ENCODE data around the gene FGF11. TPM values are rescaled to one million over a fixed set of nuclear protein-coding genes. Genes with fewer than 3 reads are reported as not detected.

Gene FGF11
- total RNA-seq (2022; extraction: Qiagen RNA extraction; ENCODE audit: low read depth) = 0.99 to 1.4 TPM (median 1.4 TPM) in 5 replicates

DNA sequence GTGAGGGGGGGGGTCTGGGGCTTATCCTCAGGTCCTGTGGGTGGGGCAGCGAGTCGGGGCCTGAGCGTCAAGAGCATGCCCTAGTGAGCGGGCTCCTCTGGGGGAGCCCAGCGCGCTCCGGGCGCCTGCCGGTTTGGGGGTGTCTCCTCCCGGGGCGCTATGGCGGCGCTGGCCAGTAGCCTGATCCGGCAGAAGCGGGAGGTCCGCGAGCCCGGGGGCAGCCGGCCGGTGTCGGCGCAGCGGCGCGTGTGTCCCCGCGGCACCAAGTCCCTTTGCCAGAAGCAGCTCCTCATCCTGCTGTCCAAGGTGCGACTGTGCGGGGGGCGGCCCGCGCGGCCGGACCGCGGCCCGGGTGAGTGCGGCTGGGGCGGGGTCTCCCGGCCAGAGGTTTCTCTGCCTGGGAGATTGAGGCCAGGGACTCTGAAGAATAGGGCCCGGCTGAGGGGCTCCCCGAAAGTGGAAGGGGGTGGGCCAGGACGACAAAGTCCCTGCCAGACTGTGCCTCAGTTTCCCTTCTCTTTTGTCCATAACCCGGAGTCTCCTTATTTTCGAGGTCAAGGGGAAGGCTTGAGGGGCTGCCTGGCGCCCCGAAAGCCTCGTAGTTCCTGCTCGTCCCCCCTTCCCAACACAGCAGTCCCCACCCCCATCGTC lies at the start of gene FGF11:
Gene FGF11 (plus strand): TSS at position 51 of the 651 bp plus-strand sequence. CDS start 109 bp downstream, at position 160.

DNA sequence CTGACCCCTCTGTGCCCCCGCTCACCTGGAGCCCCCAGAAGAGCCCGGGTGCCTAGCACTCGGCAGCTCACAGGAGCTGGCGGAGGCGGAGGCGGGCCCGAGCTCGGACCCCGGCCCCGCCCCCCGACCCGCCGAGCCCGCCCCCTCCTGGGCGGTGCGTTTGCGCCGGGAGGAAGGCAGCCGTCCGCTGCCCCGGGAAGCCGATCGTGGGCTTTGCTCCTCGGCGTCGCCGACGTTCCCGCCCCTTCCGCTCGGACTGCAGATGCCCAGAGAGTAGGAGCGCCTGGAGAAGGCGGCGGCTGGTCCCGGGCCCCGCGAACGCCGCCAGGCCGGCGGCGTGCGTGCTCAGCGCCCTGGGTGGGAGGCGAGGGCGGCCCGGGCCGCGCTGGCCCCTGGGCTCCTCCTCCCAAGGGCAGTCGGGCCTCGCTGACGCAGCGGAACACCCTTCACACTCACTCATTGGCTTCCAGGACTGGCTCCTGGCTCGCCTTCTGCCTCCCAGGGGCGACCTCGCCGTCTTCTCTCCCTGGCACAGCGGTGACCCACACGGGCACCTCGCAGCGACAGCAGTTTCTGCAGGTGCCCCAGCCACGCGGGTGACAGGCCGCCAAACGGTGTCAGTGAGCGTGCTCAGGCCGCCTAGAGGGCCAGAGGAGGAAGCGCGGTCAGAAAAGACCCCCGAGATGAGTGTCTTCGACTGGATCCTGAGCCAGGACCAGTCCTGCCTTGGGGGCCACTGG lies 44.7 kb upstream of the FGF11 start, which contains the start of gene PLSCR3:
Gene PLSCR3 (minus strand): TSS at position 74 of the 740 bp plus-strand sequence. CDS start 415 bp downstream, outside the sequence.

DNA sequence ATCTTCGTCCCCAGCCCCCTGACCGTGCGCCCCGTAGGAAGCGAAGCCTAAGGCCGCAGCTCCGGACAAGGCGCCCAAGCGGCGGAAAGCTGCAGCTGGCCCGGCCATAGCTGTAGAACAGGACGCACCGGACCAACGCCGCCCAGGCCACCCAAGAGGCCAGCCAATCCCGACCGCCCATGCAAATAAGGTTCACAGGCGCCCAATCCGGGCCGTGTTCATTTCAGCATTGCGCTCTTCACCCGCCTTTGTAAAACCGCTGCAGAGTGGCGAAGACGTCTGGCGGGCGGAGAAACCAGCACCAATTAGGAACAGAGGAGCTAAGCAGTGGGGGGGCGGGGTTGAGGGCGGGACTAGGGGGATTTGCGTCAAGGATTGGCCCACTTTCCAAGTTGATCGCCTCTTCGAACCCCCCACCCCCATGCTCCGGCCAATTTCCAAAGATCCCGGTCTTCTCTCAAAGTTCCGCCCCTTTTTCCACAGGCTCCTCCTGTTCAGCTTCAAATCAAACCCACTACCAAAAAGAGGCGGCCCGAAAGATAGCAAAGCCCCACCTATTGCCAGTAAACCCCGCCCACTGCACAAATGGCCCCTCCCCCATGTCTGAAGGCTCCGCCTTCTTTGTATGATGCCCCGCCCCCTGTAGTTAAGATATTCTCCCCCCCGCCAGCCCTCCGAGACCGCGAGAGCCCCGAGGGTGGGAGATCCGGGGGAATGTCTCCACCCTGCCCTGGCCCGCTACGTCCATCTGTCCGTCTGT lies 35.2 kb upstream of the FGF11 start, which contains the start of gene TMEM256:
Gene TMEM256 (minus strand): TSS at position 121 of the 760 bp plus-strand sequence. CDS start 13 bp downstream, at position 108.

DNA sequence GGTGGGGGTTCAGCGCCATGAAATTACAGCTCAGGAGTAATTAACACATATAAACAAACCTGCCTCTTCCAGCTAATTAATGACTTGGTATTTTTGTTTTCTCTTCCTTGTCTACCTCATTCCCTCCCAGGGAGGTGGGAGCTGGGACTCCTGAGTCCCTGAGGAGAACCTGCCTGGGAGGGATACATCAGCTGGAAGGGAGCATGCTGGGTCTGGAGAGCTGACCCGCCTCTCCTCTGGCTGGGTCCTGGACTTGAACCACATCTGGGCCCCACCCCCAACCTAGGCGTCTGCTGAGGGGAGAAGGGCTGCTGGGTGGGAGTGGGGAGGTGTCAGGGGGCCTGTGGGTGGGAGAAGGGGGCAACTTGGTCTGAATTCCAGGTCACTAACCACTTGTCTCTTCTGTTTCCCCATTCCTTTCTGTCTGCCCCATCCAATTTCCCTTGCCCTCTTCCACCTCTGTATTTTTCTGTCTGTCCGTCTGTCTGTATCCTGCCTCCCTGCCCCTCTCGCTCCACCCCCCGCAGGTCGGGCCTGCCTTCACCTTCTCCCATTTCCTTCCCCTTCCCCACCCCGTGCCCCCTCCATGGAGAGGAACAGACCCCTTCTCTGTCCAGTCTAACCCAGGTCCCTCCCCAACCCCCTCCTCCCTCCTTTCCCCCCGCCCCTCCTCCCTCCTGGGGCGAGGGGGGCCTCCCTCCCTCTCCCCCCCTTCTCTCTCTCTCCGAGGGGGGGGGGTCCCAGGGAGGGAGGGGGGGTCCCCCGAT lies 31.6 kb upstream of the FGF11 start, which contains the start of gene NLGN2:
Gene NLGN2 (plus strand): TSS at position 361 of the 767 bp plus-strand sequence. CDS start 411 bp downstream, outside the sequence.

GRCh38 chr17:7419819-7420610 lies 19.3 kb upstream of the FGF11 start, which contains the start of gene SPEM1:
Gene SPEM1, plus strand, starts transcription at chr17:7420324. Its CDS starts 61 bp downstream, at chr17:7420385.

DNA sequence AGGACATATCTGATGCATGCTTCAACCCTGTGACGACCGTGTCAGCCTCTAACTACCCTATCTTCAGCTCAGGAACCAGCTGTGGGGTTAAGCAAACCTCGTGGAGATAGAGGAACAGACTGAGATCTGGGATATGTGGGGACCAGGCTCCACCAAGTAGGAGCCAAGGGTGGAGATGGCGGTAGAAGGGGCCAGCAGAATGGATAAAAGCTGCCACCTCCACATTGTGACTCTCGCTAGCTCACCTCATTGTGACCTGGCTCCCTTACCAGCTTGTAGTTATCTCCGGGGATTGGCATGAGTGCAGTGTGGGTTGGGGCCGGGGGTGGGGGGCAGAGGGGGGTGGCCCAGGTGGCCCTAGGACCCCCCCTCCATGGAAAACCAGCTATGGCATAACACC lies 14.0 kb upstream of the FGF11 start, which contains the start of gene SPEM2:
Gene SPEM2 (plus strand): TSS at position 301 of the 400 bp plus-strand sequence. CDS start 73 bp downstream, at position 374.

GRCh38 chr17:7428557-7428956 lies 10.8 kb upstream of the FGF11 start, which contains the start of gene SPEM3:
Gene SPEM3, plus strand, starts transcription at chr17:7428857. Its CDS starts 46 bp downstream, at chr17:7428903.

DNA sequence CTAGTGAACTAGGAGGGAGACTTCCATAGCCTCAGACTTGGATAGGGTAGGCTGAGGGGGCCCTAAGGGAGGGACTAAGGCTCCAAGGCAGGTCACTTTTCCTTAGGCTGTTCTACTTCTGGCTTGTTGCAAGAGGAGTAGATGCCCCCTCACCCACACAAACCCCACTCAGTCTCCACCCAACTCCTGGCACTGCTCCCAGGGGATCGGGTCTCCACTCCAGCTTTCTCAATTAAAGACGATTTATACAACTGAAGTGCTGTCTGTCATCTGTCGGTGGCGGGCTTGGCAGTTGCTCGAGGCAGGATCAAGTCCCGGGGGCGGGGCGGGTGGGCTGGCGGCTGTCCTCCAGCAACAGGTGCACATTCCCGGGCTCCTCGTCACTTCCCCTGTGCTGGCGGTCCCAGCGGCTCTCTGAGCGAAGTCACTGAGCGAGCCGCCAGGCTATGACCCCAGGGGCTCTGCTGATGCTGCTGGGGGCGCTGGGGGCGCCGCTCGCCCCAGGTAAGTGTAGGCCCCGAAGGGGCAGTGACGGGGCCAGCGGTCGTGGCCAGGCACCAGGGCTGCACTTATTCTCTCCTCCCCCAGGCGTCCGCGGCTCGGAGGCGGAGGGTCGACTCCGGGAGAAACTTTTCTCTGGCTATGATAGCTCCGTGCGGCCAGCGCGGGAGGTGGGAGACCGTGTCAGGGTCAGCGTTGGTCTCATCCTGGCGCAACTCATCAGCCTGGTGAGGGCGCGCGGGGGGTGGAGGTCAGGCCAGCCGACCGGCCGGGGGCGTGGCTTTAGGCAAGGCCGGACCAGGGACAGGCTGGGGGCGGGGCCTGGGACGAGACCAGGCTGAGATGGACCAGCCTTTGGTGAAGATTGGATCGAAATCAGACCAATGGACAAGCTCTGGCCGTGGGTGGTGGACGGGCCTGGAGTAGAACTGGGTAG lies 5.6 kb downstream of the FGF11 start, which contains the start of gene CHRNB1:
Gene CHRNB1 (plus strand): TSS at position 380 of the 937 bp plus-strand sequence. CDS start 67 bp downstream, at position 447.

DNA sequence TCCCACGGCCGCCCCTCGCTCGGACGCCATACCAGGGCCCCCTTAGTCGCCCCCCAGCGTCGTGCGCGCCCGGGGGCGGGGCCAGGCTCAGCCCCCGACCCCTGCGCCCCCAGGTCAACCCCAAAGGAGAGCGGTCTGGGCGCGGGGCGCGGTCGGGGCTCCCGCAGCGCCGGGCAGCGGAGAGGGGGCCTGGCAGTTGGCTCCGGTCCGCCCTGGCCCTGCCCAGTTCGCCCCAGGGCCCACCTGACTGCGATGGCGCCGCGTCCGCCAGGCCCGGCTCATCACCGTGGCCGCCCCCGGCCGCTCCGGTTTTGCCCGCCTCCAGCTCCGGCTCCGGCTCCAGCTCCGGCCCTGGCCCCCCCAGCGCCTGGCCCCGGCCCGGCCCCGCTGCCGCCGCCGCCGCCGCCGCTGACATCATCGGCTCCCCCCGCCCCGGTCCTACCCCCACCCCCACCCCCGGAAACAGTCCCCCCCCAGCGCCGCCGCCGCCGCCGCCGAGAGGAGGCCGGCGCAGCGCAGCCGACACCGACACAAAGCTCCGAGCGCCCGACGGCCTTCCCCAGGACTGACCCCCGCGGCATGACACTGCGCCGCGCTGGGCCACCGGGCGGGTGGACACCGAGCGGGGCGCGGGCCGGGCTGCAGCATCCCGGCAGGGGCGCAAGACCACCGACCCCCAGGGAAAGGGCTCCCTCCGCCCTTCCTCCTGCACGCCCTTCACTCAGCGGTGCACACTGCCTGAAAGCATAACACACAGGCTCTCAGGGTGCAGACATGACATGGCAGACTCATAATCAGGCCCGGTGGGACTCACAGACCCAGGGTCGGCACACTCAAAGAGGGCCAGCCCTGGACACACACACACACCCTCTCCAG lies 40.1 kb downstream of the FGF11 start, which contains the start of gene ZBTB4:
Gene ZBTB4 (minus strand): TSS at position 419 of the 876 bp plus-strand sequence. CDS start 12,830 bp downstream, outside the sequence.

DNA sequence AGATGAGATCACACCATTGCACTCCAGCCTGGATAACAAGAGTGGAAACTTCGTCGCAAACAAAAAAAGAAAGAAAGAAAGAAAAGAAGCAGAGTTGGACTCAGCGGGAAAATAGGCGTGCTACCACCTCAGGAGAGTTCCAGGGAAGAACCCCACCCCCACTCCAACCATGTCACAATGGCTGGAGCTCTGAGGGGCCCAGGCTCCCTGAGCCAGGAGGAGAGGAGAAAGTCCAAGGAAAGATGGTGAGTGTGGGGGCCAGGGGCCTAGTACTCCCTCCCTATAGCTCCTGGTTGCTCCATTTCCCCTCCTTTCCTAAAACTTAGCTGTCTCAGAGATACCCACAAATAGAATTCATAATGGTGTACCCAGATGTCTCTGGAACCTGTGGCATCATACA lies 42.0 kb downstream of the FGF11 start, which contains the start of gene SLC35G6:
Gene SLC35G6 (plus strand): TSS at position 172 of the 400 bp plus-strand sequence. CDS start 71 bp downstream, at position 243.

GRCh38 chr17:7484067-7484918 lies 45.0 kb downstream of the FGF11 start, which contains the start of gene POLR2A:
Gene POLR2A, plus strand, starts transcription at chr17:7484366.

Other genes with a start within 250 kb of the FGF11 start
- 7.9 to 9.6 TPM (median 8.9 TPM) in 5 replicates for gene DLG4, start 219.7 kb upstream of the FGF11 start, total RNA-seq (2022; extraction: Qiagen RNA extraction; ENCODE audit: low read depth)
- gene ACADVL, start 219.6 kb upstream of the FGF11 start, total RNA-seq (2022; extraction: Qiagen RNA extraction; ENCODE audit: low read depth) = 353 to 465 TPM (median 434 TPM) in 5 replicates
- 28.0 to 42.0 TPM (median 34.1 TPM) in 5 replicates for gene DVL2, start 205.0 kb upstream of the FGF11 start, total RNA-seq (2022; extraction: Qiagen RNA extraction; ENCODE audit: low read depth)
- gene PHF23, start 200.1 kb upstream of the FGF11 start, total RNA-seq (2022; extraction: Qiagen RNA extraction; ENCODE audit: low read depth) = 83.9 to 111 TPM (median 93.1 TPM) in 5 replicates
- 651 to 801 TPM (median 727 TPM) in 5 replicates for gene GABARAP, start 197.1 kb upstream of the FGF11 start, total RNA-seq (2022; extraction: Qiagen RNA extraction; ENCODE audit: low read depth)
- 214 to 254 TPM (median 242 TPM) in 5 replicates for gene CTDNEP1, start 187.8 kb upstream of the FGF11 start, total RNA-seq (2022; extraction: Qiagen RNA extraction; ENCODE audit: low read depth)
- gene ELP5, start 187.3 kb upstream of the FGF11 start, total RNA-seq (2022; extraction: Qiagen RNA extraction; ENCODE audit: low read depth) = 117 to 137 TPM (median 127 TPM) in 5 replicates
- 0.54 to 0.90 TPM (median 0.62 TPM) in 5 replicates for gene CLDN7, start 177.0 kb upstream of the FGF11 start, total RNA-seq (2022; extraction: Qiagen RNA extraction; ENCODE audit: low read depth)
- 0.13 to 0.29 TPM (median 0.24 TPM) in 5 replicates for gene SLC2A4, start 157.8 kb upstream of the FGF11 start, total RNA-seq (2022; extraction: Qiagen RNA extraction; ENCODE audit: low read depth)
- gene YBX2, start 144.9 kb upstream of the FGF11 start, total RNA-seq (2022; extraction: Qiagen RNA extraction; ENCODE audit: low read depth) = 0.45 to 0.97 TPM (median 0.60 TPM) in 4 of 5 replicates, not detected in the other
- gene EIF5A, start 131.9 kb upstream of the FGF11 start, total RNA-seq (2022; extraction: Qiagen RNA extraction; ENCODE audit: low read depth) = 1,623 to 1,819 TPM (median 1,736 TPM) in 5 replicates
- 91.6 to 105 TPM (median 99.8 TPM) in 5 replicates for gene GPS2, start 124.2 kb upstream of the FGF11 start, total RNA-seq (2022; extraction: Qiagen RNA extraction; ENCODE audit: low read depth)
- 24.3 to 33.5 TPM (median 29.7 TPM) in 5 replicates for gene NEURL4, start 110.2 kb upstream of the FGF11 start, total RNA-seq (2022; extraction: Qiagen RNA extraction; ENCODE audit: low read depth)
- 1.9 to 7.2 TPM (median 3.1 TPM) in 5 replicates for gene ACAP1, start 103.0 kb upstream of the FGF11 start, total RNA-seq (2022; extraction: Qiagen RNA extraction; ENCODE audit: low read depth)
- 11.9 to 16.4 TPM (median 13.3 TPM) in 5 replicates for gene KCTD11, start 87.3 kb upstream of the FGF11 start, total RNA-seq (2022; extraction: Qiagen RNA extraction; ENCODE audit: low read depth)
- gene TMEM95, start 84.4 kb upstream of the FGF11 start, total RNA-seq (2022; extraction: Qiagen RNA extraction; ENCODE audit: low read depth) = not detected in 5 replicates
- gene TNK1, start 58.4 kb upstream of the FGF11 start, total RNA-seq (2022; extraction: Qiagen RNA extraction; ENCODE audit: low read depth) = 1.5 to 2.4 TPM (median 1.8 TPM) in 5 replicates
- 36.7 to 43.5 TPM (median 37.7 TPM) in 5 replicates for gene PLSCR3, start 45.0 kb upstream of the FGF11 start, total RNA-seq (2022; extraction: Qiagen RNA extraction; ENCODE audit: low read depth)
- gene TMEM256, start 35.4 kb upstream of the FGF11 start, total RNA-seq (2022; extraction: Qiagen RNA extraction; ENCODE audit: low read depth) = 181 to 224 TPM (median 197 TPM) in 5 replicates
- 14.2 to 20.2 TPM (median 17.0 TPM) in 5 replicates for gene NLGN2, start 31.7 kb upstream of the FGF11 start, total RNA-seq (2022; extraction: Qiagen RNA extraction; ENCODE audit: low read depth)
- 0.09 TPM in 1 of 5 replicates, not detected in the others for gene SPEM1, start 19.2 kb upstream of the FGF11 start, total RNA-seq (2022; extraction: Qiagen RNA extraction; ENCODE audit: low read depth)
- 0.10 to 0.14 TPM in 2 of 5 replicates, not detected in the others for gene SPEM2, start 13.9 kb upstream of the FGF11 start, total RNA-seq (2022; extraction: Qiagen RNA extraction; ENCODE audit: low read depth)
- gene SPEM3, start 10.7 kb upstream of the FGF11 start, total RNA-seq (2022; extraction: Qiagen RNA extraction; ENCODE audit: low read depth) = 0.01 to 0.04 TPM in 2 of 5 replicates, not detected in the others
- 9.6 to 14.5 TPM (median 13.1 TPM) in 5 replicates for gene TMEM102, start 4.1 kb upstream of the FGF11 start, total RNA-seq (2022; extraction: Qiagen RNA extraction; ENCODE audit: low read depth)
- 4.7 to 7.6 TPM (median 7.2 TPM) in 5 replicates for gene CHRNB1, start 5.5 kb downstream of the FGF11 start, total RNA-seq (2022; extraction: Qiagen RNA extraction; ENCODE audit: low read depth)
- gene ZBTB4, start 40.1 kb downstream of the FGF11 start, total RNA-seq (2022; extraction: Qiagen RNA extraction; ENCODE audit: low read depth) = 20.0 to 25.5 TPM (median 23.1 TPM) in 5 replicates
- gene SLC35G6, start 41.9 kb downstream of the FGF11 start, total RNA-seq (2022; extraction: Qiagen RNA extraction; ENCODE audit: low read depth) = not detected in 5 replicates
- 74.3 to 88.3 TPM (median 80.0 TPM) in 5 replicates for gene POLR2A, start 44.9 kb downstream of the FGF11 start, total RNA-seq (2022; extraction: Qiagen RNA extraction; ENCODE audit: low read depth)
- gene TNFSF12, start 109.5 kb downstream of the FGF11 start, total RNA-seq (2022; extraction: Qiagen RNA extraction; ENCODE audit: low read depth) = 9.6 to 13.5 TPM (median 10.4 TPM) in 5 replicates
- gene TNFSF13, start 119.2 kb downstream of the FGF11 start, total RNA-seq (2022; extraction: Qiagen RNA extraction; ENCODE audit: low read depth) = 0.61 to 1.9 TPM (median 1.3 TPM) in 5 replicates
- 94.4 to 114 TPM (median 102 TPM) in 5 replicates for gene SENP3, start 122.4 kb downstream of the FGF11 start, total RNA-seq (2022; extraction: Qiagen RNA extraction; ENCODE audit: low read depth)
- 34.0 to 42.9 TPM (median 36.5 TPM) in 5 replicates for gene CD68, start 140.1 kb downstream of the FGF11 start, total RNA-seq (2022; extraction: Qiagen RNA extraction; ENCODE audit: low read depth)
- 116 to 133 TPM (median 120 TPM) in 5 replicates for gene MPDU1, start 144.3 kb downstream of the FGF11 start, total RNA-seq (2022; extraction: Qiagen RNA extraction; ENCODE audit: low read depth)
- 0.22 to 0.72 TPM (median 0.37 TPM) in 5 replicates for gene SOX15, start 150.6 kb downstream of the FGF11 start, total RNA-seq (2022; extraction: Qiagen RNA extraction; ENCODE audit: low read depth)
- gene FXR2, start 175.4 kb downstream of the FGF11 start, total RNA-seq (2022; extraction: Qiagen RNA extraction; ENCODE audit: low read depth) = 54.7 to 68.2 TPM (median 61.0 TPM) in 5 replicates
- gene SAT2, start 188.3 kb downstream of the FGF11 start, total RNA-seq (2022; extraction: Qiagen RNA extraction; ENCODE audit: low read depth) = 81.2 to 99.2 TPM (median 91.7 TPM) in 5 replicates
- 0.68 to 1.0 TPM (median 0.73 TPM) in 5 replicates for gene SHBG, start 190.6 kb downstream of the FGF11 start, total RNA-seq (2022; extraction: Qiagen RNA extraction; ENCODE audit: low read depth)
- 0.16 to 0.33 TPM (median 0.26 TPM) in 4 of 5 replicates, not detected in the other for gene ATP1B2, start 211.4 kb downstream of the FGF11 start, total RNA-seq (2022; extraction: Qiagen RNA extraction; ENCODE audit: low read depth)
- 48.7 to 61.6 TPM (median 55.2 TPM) in 5 replicates for gene TP53, start 248.0 kb downstream of the FGF11 start, total RNA-seq (2022; extraction: Qiagen RNA extraction; ENCODE audit: low read depth)
- gene WRAP53, start 249.0 kb downstream of the FGF11 start, total RNA-seq (2022; extraction: Qiagen RNA extraction; ENCODE audit: low read depth) = 33.9 to 50.3 TPM (median 47.7 TPM) in 5 replicates

Measured in A549 treated with CpdA at 1 μM for 4 hours (cell line).